PC-3 (cell line): Measurements from ENCODE around the gene LAMB4. TPM values are rescaled to one million over a fixed set of nuclear protein-coding genes. Genes with fewer than 3 reads are reported as not detected.

Experiments
- ATAC-seq: fragments of 200-7000 bp; cut with Tn5 transposase; 2 replicates; pipeline ENCODE4 v1.9.1; 2020; ENCODE audit warnings: mild to moderate bottlenecking, moderate library complexity
- BruUV-seq: library from RNA; stranded (reverse); fragments of 400-500 nt; replicated peaks from 2 replicates; lab custom pipeline; 2021; lab: Mats Ljungman, UMichigan
- CTCF ChIA-PET: fragments of 300-600 bp; sonication (Branson Sonifier 250); formaldehyde crosslinking; loops from one replicate; lab custom pipeline; 2022; ENCODE audit warnings: antibody characterized with exemption; lab: Charles Lee
- POLR2A ChIA-PET: fragments of 300-600 bp; sonication (Branson Sonifier 250); formaldehyde crosslinking; loops from one replicate; lab custom pipeline; 2022; ENCODE audit warnings: antibody characterized with exemption; ENCODE audit not compliant: unreplicated experiment; lab: Charles Lee
- DNase-seq: peaks from one replicate; pipeline ENCODE4 v3.0.0-alpha.2; 2015
- H2AFZ ChIP-seq: fragments of 300-600 bp; sonication (generic); 2 replicates; pipeline ENCODE4 v1.6.0; 2016; ENCODE audit warnings: antibody characterized with exemption, low read length
- H3F3A ChIP-seq: fragments of 300-600 bp; sonication (generic); one replicate; pipeline ENCODE4 v1.6.0; 2017; ENCODE audit warnings: antibody characterized with exemption, low read length, control low read depth, mild to moderate bottlenecking; ENCODE audit not compliant: unreplicated experiment
- H3K27ac ChIP-seq: fragments of 300-600 bp; sonication (generic); 2 replicates; pipeline ENCODE4 v1.5.1; 2016; ENCODE audit warnings: mild to moderate bottlenecking, low read length
- H3K27me3 ChIP-seq: fragments of 300-600 bp; sonication (generic); 2 replicates; pipeline ENCODE4 v1.6.1; 2016; ENCODE audit warnings: low read length, mixed read lengths
- H3K36me3 ChIP-seq: fragments of 300-600 bp; sonication (generic); 2 replicates; pipeline ENCODE4 v1.6.1; 2016; ENCODE audit warnings: low read depth, mixed run types, low read length, mixed read lengths
- H3K4me1 ChIP-seq: fragments of 300-600 bp; sonication (generic); 2 replicates; pipeline ENCODE4 v1.5.1; 2016; ENCODE audit warnings: low read length; ENCODE audit not compliant: insufficient read depth
- H3K4me2 ChIP-seq: fragments of 300-600 bp; sonication (generic); 2 replicates; pipeline ENCODE4 v1.6.0; 2016; ENCODE audit warnings: low read length
- H3K4me3 ChIP-seq: fragments of 300-600 bp; sonication (generic); 2 replicates; pipeline ENCODE4 v1.5.1; 2016; ENCODE audit warnings: mild to moderate bottlenecking, low read length, mixed read lengths
- H3K79me2 ChIP-seq: fragments of 300-600 bp; sonication (generic); 2 replicates; pipeline ENCODE4 v1.6.1; 2017; ENCODE audit warnings: low read length, mixed read lengths
- H3K9ac ChIP-seq: fragments of 300-600 bp; sonication (generic); 2 replicates; pipeline ENCODE4 v1.6.0; 2016; ENCODE audit warnings: mild to moderate bottlenecking, low read length
- H3K9me2 ChIP-seq: fragments of 300-600 bp; sonication (generic); replicated peaks from 2 replicates; pipeline ENCODE4 v1.6.1; 2016; ENCODE audit warnings: mixed run types, low read length, mixed read lengths
- H3K9me3 ChIP-seq: fragments of 300-600 bp; sonication (generic); 2 replicates; pipeline ENCODE4 v1.6.1; 2016; ENCODE audit warnings: low read length, mixed read lengths
- H4K20me1 ChIP-seq: fragments of 300-600 bp; sonication (generic); 2 replicates; pipeline ENCODE4 v1.6.1; 2016; ENCODE audit warnings: low read length, mixed read lengths
- CTCF ChIP-seq: fragments of 300-600 bp; sonication (generic); conservative IDR thresholded peaks from 2 replicates; pipeline ENCODE4 v1.5.1; 2017; ENCODE audit warnings: antibody characterized with exemption, low read depth, mild to moderate bottlenecking, low read length
- EZH2 ChIP-seq: fragments of 300-600 bp; sonication (generic); IDR thresholded peaks from one replicate; pipeline ENCODE4 v1.6.1; 2017; ENCODE audit warnings: antibody characterized with exemption, mild to moderate bottlenecking, low read length; ENCODE audit not compliant: unreplicated experiment
- EZH2phosphoT487 ChIP-seq: fragments of 300-600 bp; sonication (generic); IDR thresholded peaks from 2 replicates; pipeline ENCODE4 v1.6.1; 2018; ENCODE audit warnings: mild to moderate bottlenecking, antibody characterized with exemption, low read length, borderline replicate concordance
- intact Hi-C: fragments of 100-400 bp; cut with micrococcal nuclease; formaldehyde crosslinking; loops from 2 replicates; pipeline ENCODE4 v1.9.0; 2023
- total RNA-seq: library from RNA; depleted of rRNA; stranded (reverse); fragments of >200 nt; gene quantifications from 2 replicates; pipeline ENCODE4 v1.2.3, GENCODE V29; 2014

Gene LAMB4
- total RNA-seq, 1 experiment from 2014 or later: 0.04 TPM

DNA sequence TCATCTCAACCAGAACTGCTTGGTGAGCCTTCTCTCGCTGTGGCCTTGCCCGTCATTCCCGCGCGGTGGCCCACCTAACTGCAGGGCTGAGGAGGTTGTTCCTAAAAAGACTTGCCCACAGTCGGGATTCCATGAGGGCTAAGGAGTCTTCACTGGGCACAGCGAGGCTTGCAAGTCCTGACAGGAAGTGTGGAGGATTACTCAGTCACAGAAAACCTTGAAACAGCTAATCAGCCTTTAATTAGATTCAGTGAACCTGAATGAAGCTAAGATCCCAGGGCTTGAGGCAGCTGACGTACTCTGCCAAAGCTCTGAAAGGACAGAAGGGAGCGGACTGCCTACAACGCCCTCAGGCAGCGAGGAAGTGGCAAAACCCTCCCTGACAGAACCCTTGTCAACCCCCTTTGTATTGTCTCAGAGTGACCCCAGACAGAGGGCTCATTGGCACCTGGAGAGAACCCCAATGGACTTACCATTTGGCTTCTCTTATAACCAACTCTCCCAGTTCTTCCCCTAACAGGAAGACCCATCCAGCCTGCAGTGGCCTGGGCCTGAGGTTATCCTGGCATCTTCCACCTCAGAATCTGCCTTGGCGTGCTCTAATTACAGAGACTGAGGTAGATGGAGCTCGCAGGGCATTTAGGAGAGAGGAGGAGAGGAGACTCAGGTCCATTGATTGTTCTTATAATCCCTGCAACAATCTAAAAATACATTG lies 2.5 kb upstream of the LAMB4 start:
- Histone ChIP-seq H3K79me2 (no peaks in the 10 kb centered on the region), H3K4me3 (no peak overlapping the region), H3K9me2 (no peaks in the 10 kb centered on the region), H3K9me3 (no peaks in the 10 kb centered on the region), H2AFZ (no peak overlapping the region), H3K36me3 (no peaks in the 10 kb centered on the region), H3K9ac (no peak overlapping the region), H3F3A (no peaks in the 10 kb centered on the region), H3K27ac (no peak overlapping the region), H3K4me1 (0 out of 2 replicates have a peak, but pooled peaks cover 4% of the 10 kb centered on the region), H4K20me1 (no peaks in the 10 kb centered on the region), H3K27me3 (no peaks in the 10 kb centered on the region), H3K4me2 (no peak overlapping the region)
- CTCF ChIA-PET: no interaction called here
- no TSS peak for BruUV-seq
- DNase-seq (no peak), ATAC-seq (no peak)
- no peak for TF ChIP-seq CTCF
- TF ChIP-seq EZH2phosphoT487: no peak
- no peak for TF ChIP-seq EZH2
- intact Hi-C loops: no loop called here
- POLR2A ChIA-PET: no interaction called here

- no peak for DNase-seq
- Histone ChIP-seq H3K79me2 (no peaks in the 10 kb centered on the region), H2AFZ (no peak overlapping the region), H3K9me3 (no peaks in the 10 kb centered on the region), H3K36me3 (no peaks in the 10 kb centered on the region), H3F3A (no peaks in the 10 kb centered on the region), H3K9me2 (no peaks in the 10 kb centered on the region), H4K20me1 (no peaks in the 10 kb centered on the region), H3K27me3 (no peaks in the 10 kb centered on the region), H3K4me3 (no peak overlapping the region), H3K4me1 (0 out of 2 replicates have a peak, but pooled peaks cover 4% of the 10 kb centered on the region), H3K27ac (no peak overlapping the region), H3K9ac (no peak overlapping the region), H3K4me2 (no peak overlapping the region)
- CTCF ChIA-PET: interaction anchor here (0.7 kb wide), 1 partner anchor 13 kb away, joined by 4 read pairs; no protein-coding TSS in a partner anchor
- intact Hi-C loops: no loop called here
- no peak for TF ChIP-seq EZH2phosphoT487
- no peak for TF ChIP-seq EZH2
- no peak for TF ChIP-seq CTCF
- no peak for ATAC-seq
- no TSS peak for BruUV-seq
- POLR2A ChIA-PET: no interaction called here
These were observed 869 bp downstream of the LAMB4 start for GRCh38 chr7:108129018-108129965.
